ENCODE measurements around the gene TNS1. TPM values are rescaled to one million over a fixed set of nuclear protein-coding genes. Genes with fewer than 3 reads are reported as not detected.
"Not testable (repeated sequence)": the region's sequence is repeated elsewhere in the genome, so short reads cannot be mapped to it uniquely, and the experiment has no call there.

TNS1 gene
- total and polyA plus RNA-seq, 2 experiments from 2014 or later = 16.2 to 27.6 TPM

GRCh38 chr2:217787160-217787877 is 215.5 kb downstream of the TNS1 start:
- H3K27ac ChIP-seq = no peak overlapping the region
- H3K36me3 ChIP-seq (replicated peaks; ENCODE audit: insufficient read depth, low read depth) = no peaks in the 10 kb centered on the region
- no peaks in the 10 kb centered on the region for H3K79me2 ChIP-seq
- no peaks in the 10 kb centered on the region for H3K27me3 ChIP-seq
- TF ChIP-seq, protein P1, sequence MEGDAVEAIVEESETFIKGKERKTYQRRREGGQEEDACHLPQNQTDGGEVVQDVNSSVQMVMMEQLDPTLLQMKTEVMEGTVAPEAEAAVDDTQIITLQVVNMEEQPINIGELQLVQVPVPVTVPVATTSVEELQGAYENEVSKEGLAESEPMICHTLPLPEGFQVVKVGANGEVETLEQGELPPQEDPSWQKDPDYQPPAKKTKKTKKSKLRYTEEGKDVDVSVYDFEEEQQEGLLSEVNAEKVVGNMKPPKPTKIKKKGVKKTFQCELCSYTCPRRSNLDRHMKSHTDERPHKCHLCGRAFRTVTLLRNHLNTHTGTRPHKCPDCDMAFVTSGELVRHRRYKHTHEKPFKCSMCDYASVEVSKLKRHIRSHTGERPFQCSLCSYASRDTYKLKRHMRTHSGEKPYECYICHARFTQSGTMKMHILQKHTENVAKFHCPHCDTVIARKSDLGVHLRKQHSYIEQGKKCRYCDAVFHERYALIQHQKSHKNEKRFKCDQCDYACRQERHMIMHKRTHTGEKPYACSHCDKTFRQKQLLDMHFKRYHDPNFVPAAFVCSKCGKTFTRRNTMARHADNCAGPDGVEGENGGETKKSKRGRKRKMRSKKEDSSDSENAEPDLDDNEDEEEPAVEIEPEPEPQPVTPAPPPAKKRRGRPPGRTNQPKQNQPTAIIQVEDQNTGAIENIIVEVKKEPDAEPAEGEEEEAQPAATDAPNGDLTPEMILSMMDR (IDR thresholded peaks at IDR 0.05; ENCODE audit: poor library complexity) = no peak
- TF ChIP-seq EZH2 (IDR thresholded peaks at IDR 0.05; ENCODE audit: borderline replicate concordance) (no peak), EZH2phosphoT487 (IDR thresholded peaks at IDR 0.05; ENCODE audit: low read depth, severe bottlenecking, unreplicated experiment) (no peak)
- DNase-seq (ENCODE audit: low spot score) = no peak
- H3K4me1 ChIP-seq (ENCODE audit: insufficient read depth) = no peaks in the 10 kb centered on the region
- no peaks in the 10 kb centered on the region for H3K9me2 ChIP-seq (replicated peaks; ENCODE audit: insufficient read depth)
- H2AFZ ChIP-seq = no peak overlapping the region
- no peaks in the 10 kb centered on the region for H4K20me1 ChIP-seq (ENCODE audit: insufficient read depth, poor library complexity, severe bottlenecking)
- H3K4me3 ChIP-seq = no peak overlapping the region
- WGBS (ENCODE audit: low lambda C conversion rate, missing lambda C conversion rate) = 99% methylated on average over 27 of the region's 37 CpGs
- no peaks in the 10 kb centered on the region for H3K9me3 ChIP-seq (ENCODE audit: low read depth)
- no peak overlapping the region for H3K4me2 ChIP-seq

GRCh38 chr2:217786560-217786959 is 216.2 kb downstream of the TNS1 start:
- not testable (repeated sequence) for DNase-seq (ENCODE audit: low spot score); H2AFZ ChIP-seq; H3K36me3 ChIP-seq (replicated peaks; ENCODE audit: insufficient read depth, low read depth); H4K20me1 ChIP-seq (ENCODE audit: insufficient read depth, poor library complexity, severe bottlenecking); H3K27ac ChIP-seq; H3K79me2 ChIP-seq; H3K4me1 ChIP-seq (ENCODE audit: insufficient read depth); H3K4me3 ChIP-seq; H3K27me3 ChIP-seq; H3K9me3 ChIP-seq (ENCODE audit: low read depth); H3K4me2 ChIP-seq; H3K9me2 ChIP-seq (replicated peaks; ENCODE audit: insufficient read depth)
- 99% methylated on average over 5 of the region's 5 CpGs for WGBS (ENCODE audit: low lambda C conversion rate, missing lambda C conversion rate)

DNA sequence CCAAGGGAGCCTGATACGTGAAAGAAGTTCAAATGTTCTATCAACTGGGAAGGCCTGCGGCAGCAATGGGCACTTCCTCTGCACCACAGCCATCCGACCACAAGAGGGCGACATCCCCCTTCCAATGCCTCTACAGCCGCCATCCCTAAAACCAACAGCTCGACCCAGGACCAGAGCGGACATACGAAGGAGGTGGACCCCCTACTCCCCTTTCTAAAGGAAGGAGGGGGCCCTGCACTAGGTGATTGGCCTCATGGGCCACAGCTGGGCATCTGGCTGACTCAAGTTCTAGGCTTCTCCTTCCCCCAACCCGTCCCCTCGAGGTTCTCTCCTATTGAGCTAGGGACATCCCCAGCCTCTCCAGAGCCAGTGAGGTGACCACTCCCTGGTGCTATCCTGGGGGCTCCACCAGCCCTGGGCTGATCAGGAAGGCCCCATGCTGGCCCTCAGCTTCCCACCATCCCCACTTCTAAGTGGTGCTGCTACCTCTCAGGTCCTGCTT is 217.2 kb downstream of the TNS1 start:
- 20% methylated on average over 10 of the region's 10 CpGs for WGBS (ENCODE audit: low lambda C conversion rate, missing lambda C conversion rate)
- DNase-seq (ENCODE audit: low spot score) = peak; percentile 83

GRCh38 chr2:217784996-217785543 is 217.7 kb downstream of the TNS1 start:
- no peaks in the 10 kb centered on the region for H3K79me2 ChIP-seq
- no peaks in the 10 kb centered on the region for H3K4me1 ChIP-seq (ENCODE audit: insufficient read depth)
- H3K4me2 ChIP-seq = no peak overlapping the region
- no peak overlapping the region for H3K4me3 ChIP-seq
- no peak overlapping the region for H2AFZ ChIP-seq
- no peak overlapping the region for H3K27ac ChIP-seq
- TF ChIP-seq EZH2phosphoT487 (IDR thresholded peaks at IDR 0.05; ENCODE audit: low read depth, severe bottlenecking, unreplicated experiment) (no peak), EZH2 (IDR thresholded peaks at IDR 0.05; ENCODE audit: borderline replicate concordance) (no peak)
- TF ChIP-seq, protein P1 (IDR thresholded peaks at IDR 0.05; ENCODE audit: poor library complexity) = no peak
- H3K9me2 ChIP-seq (replicated peaks; ENCODE audit: insufficient read depth) = no peaks in the 10 kb centered on the region
- no peaks in the 10 kb centered on the region for H3K27me3 ChIP-seq
- no peak for DNase-seq (ENCODE audit: low spot score)
- whole genome bisulfite sequencing (ENCODE audit: low lambda C conversion rate, missing lambda C conversion rate) = 67% methylated on average over 14 of the region's 14 CpGs
- no peaks in the 10 kb centered on the region for H4K20me1 ChIP-seq (ENCODE audit: insufficient read depth, poor library complexity, severe bottlenecking)
- no peaks in the 10 kb centered on the region for H3K9me3 ChIP-seq (ENCODE audit: low read depth)
- no peaks in the 10 kb centered on the region for H3K36me3 ChIP-seq (replicated peaks; ENCODE audit: insufficient read depth, low read depth)

More for the DNA sequence above, 217.2 kb downstream of the TNS1 start:
- TF ChIP-seq EZH2phosphoT487 (IDR thresholded peaks at IDR 0.05; ENCODE audit: low read depth, severe bottlenecking, unreplicated experiment) = no peak
- TF ChIP-seq, protein P1 (IDR thresholded peaks at IDR 0.05; ENCODE audit: poor library complexity) = peak; percentile 88
- Histone ChIP-seq H3K27ac (no peak overlapping the region), H3K27me3 (no peaks in the 10 kb centered on the region), H3K9me3 (ENCODE audit: low read depth) (no peaks in the 10 kb centered on the region), H3K9me2 (replicated peaks; ENCODE audit: insufficient read depth) (no peaks in the 10 kb centered on the region), H3K79me2 (no peaks in the 10 kb centered on the region), H3K4me3 (no peak overlapping the region), H3K36me3 (replicated peaks; ENCODE audit: insufficient read depth, low read depth) (no peaks in the 10 kb centered on the region), H3K4me1 (ENCODE audit: insufficient read depth) (no peaks in the 10 kb centered on the region), H3K4me2 (no peak overlapping the region), H4K20me1 (ENCODE audit: insufficient read depth, poor library complexity, severe bottlenecking) (no peaks in the 10 kb centered on the region), H2AFZ (no peak overlapping the region)

Data from hepatocyte (in vitro differentiated cells).